Thoracic aorta (tissue), 2 donors: ENCODE results near the gene ERBB4. TPM values are rescaled to one million over a fixed set of nuclear protein-coding genes. Genes with fewer than 3 reads are reported as not detected.

Source experiments
- ATAC-seq: fragments of 150-250 bp; one replicate; pipeline ENCODE4 v1.8.0; 2017; ENCODE audit warnings: low read depth; ENCODE audit not compliant: insufficient number of reproducible peaks, low FRiP score
- DNase-seq: peaks from one replicate; pipeline ENCODE4 v3.0.0-alpha.2; 2020; ENCODE audit warnings: low spot score
- H3K27ac ChIP-seq, 2 donors: fragments of 200-600 bp; sonication (generic); 1 replicate in 1 of 2; 2 replicates in 1 of 2; pipeline ENCODE4 v1.5.1; 2016; ENCODE audit warnings: mild to moderate bottlenecking in 2 of 2, moderate library complexity in 2 of 2
- H3K27me3 ChIP-seq: fragments of 200-600 bp; sonication (generic); replicated peaks from 2 replicates; pipeline ENCODE4 v1.6.0; 2016; ENCODE audit warnings: mild to moderate bottlenecking; ENCODE audit not compliant: insufficient read depth
- H3K36me3 ChIP-seq: fragments of 200-600 bp; sonication (generic); one replicate; pipeline ENCODE4 v1.5.1; 2016
- H3K4me1 ChIP-seq, 2 donors: fragments of 200-600 bp; sonication (generic); 1 replicate in 1 of 2; 2 replicates in 1 of 2; pipeline versions ENCODE4 v1.5.1 to v1.6.0; 2016; ENCODE audit warnings: low read depth in 2 of 2, mild to moderate bottlenecking in 1 of 2; ENCODE audit not compliant: control insufficient read depth in 1 of 2
- H3K4me3 ChIP-seq: fragments of 200-600 bp; sonication (generic); 2 replicates; pipeline ENCODE4 v1.5.1; 2016; ENCODE audit warnings: mild to moderate bottlenecking
- H3K9me3 ChIP-seq: fragments of 200-600 bp; sonication (generic); 2 replicates; pipeline ENCODE4 v1.5.1; 2016
- total RNA-seq, 2 donors: library from RNA; depleted of rRNA; stranded (reverse); fragments of >200 nt; gene quantifications; one replicate each; pipeline versions ENCODE4 v1.1.0 to v1.2.3, GENCODE V29; 2016
- TF ChIP-seq, protein P1 (sequence below): fragments of 200-600 bp; sonication (generic); IDR thresholded peaks from one replicate; pipeline ENCODE4 v1.5.1; 2019; ENCODE audit warnings: antibody characterized with exemption

Gene ERBB4
- total RNA-seq, 2 donors from 2014 or later: 15.7 to 29.3 TPM

DNA sequence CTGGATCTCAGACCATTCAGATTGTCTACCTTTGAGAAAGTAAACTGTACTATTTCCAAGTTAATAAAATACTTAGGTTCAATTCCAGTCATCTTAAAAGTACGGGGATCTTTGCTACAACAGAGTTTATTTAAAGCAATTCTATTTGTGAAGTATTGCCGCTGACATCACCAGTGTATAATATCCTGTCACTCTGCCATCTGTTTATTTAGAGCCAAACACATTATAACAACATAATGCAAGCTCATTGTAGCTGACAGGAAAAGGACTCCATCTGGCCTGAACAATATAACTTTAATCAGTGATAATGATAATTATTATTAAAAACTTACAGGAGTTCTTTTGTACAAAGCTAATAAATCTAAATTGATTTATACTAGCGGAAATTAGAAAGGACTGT lies 786.8 kb downstream of the ERBB4 start:
- no peak overlapping the region for H3K4me3 ChIP-seq
- DNase-seq (no peak), ATAC-seq (no peak)
- TF ChIP-seq, protein P1, sequence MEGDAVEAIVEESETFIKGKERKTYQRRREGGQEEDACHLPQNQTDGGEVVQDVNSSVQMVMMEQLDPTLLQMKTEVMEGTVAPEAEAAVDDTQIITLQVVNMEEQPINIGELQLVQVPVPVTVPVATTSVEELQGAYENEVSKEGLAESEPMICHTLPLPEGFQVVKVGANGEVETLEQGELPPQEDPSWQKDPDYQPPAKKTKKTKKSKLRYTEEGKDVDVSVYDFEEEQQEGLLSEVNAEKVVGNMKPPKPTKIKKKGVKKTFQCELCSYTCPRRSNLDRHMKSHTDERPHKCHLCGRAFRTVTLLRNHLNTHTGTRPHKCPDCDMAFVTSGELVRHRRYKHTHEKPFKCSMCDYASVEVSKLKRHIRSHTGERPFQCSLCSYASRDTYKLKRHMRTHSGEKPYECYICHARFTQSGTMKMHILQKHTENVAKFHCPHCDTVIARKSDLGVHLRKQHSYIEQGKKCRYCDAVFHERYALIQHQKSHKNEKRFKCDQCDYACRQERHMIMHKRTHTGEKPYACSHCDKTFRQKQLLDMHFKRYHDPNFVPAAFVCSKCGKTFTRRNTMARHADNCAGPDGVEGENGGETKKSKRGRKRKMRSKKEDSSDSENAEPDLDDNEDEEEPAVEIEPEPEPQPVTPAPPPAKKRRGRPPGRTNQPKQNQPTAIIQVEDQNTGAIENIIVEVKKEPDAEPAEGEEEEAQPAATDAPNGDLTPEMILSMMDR: no peak
- no peaks in the 10 kb centered on the region for H3K36me3 ChIP-seq
- no peaks in the 10 kb centered on the region for H3K9me3 ChIP-seq
- no peak overlapping the region for H3K27ac ChIP-seq
- H3K4me1 ChIP-seq: peaks cover 0 to 3% of the 10 kb centered on the region in 2 donors
- no peaks in the 10 kb centered on the region for H3K27me3 ChIP-seq

DNA sequence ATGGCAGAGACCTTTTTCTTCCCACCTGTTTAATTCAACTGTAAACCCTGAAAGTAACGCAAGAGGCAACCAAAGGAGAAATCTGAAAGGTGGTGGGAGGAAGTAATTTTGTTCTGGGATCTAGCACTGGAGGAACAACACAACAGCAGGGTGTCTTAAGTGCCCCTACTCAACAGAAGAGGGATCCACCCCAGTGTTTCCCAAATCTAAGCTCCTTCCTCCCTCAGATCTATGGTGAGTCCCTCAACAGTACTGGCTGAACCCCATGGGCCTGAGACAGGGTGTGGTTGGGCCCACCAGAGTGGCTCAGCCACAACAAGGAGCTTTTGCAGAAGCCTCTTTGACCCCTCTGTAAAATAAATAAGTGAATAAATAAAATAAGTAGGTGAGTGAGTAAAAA lies 790.3 kb downstream of the ERBB4 start:
- TF ChIP-seq, protein P1: no peak

DNA sequence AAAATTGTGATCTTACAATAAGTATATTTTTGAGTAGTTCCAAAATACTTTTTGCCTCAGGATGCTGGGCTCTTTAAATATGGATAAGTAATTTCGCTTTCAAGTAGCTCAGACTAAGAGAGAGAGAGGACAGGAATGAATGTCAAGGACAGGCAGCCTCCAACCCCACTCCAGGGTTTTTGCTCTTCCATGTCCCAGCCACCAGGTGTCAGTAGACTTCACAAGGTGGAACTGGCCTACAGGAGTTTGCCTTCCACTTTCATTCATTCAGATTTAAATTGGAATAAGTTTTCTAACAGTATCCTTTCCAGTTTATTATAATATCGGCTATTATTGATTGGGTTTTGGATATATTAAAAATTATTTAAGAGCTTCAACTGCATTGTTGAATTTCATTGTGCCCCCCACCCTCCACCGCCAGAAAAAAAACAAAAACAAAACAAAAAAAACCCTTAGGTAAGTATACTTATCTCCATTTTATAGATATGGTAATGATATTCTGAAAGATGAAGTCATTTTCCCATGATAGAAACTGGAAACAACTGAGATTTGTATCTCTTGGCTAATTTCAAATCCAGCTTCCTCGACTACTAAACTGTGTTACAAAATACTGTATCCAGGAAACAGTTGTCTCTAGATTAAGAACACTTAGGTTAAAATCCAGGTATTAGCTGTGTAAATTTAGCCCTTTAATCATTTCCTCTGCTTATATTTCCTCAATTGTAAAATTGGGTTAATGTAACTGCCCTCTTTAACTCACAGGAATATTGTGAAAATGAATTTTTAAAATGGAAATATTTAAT lies 793.1 kb downstream of the ERBB4 start:
- H3K27me3 ChIP-seq: no peaks in the 10 kb centered on the region
- H3K9me3 ChIP-seq: no peaks in the 10 kb centered on the region
- H3K36me3 ChIP-seq: no peaks in the 10 kb centered on the region
- H3K4me1 ChIP-seq: no peaks in the 10 kb centered on the region
- DNase-seq (no peak), ATAC-seq (no peak)
- H3K27ac ChIP-seq: no peak overlapping the region
- no peak overlapping the region for H3K4me3 ChIP-seq
- TF ChIP-seq, protein P1: peak; percentile 78

More for the DNA sequence above, 790.3 kb downstream of the ERBB4 start:
- Histone ChIP-seq H3K4me3 (no peak overlapping the region), H3K9me3 (no peaks in the 10 kb centered on the region), H3K27ac (no peak overlapping the region), H3K36me3 (no peaks in the 10 kb centered on the region), H3K27me3 (no peaks in the 10 kb centered on the region), H3K4me1 (peaks cover 0 to 3% of the 10 kb centered on the region in 2 donors)
- ATAC-seq (no peak), DNase-seq (no peak)

DNA sequence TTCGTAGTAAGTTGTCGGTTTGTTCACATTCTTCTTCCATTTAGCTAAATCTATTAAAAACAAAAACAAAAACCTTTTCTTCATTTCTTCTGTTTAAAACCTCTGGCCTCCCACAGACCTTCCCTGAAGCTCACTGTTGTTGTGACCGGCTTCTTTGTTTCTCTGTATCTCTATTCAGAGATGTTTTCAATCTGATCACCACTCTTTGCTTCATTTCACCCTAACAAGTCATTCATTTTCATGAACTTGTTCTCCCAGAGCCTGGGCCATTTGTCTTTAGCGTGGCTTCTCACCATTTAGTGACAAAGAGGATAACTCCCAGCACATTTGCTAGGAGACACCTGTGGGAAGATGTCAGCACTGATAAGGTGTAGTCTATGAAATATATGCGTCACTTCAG lies 794.2 kb downstream of the ERBB4 start:
- ATAC-seq (no peak), DNase-seq (no peak)
- H3K4me1 ChIP-seq: no peaks in the 10 kb centered on the region
- H3K9me3 ChIP-seq: no peaks in the 10 kb centered on the region
- no peak overlapping the region for H3K27ac ChIP-seq
- TF ChIP-seq, protein P1: no peak
- no peaks in the 10 kb centered on the region for H3K27me3 ChIP-seq
- H3K4me3 ChIP-seq: no peak overlapping the region
- no peaks in the 10 kb centered on the region for H3K36me3 ChIP-seq

DNA sequence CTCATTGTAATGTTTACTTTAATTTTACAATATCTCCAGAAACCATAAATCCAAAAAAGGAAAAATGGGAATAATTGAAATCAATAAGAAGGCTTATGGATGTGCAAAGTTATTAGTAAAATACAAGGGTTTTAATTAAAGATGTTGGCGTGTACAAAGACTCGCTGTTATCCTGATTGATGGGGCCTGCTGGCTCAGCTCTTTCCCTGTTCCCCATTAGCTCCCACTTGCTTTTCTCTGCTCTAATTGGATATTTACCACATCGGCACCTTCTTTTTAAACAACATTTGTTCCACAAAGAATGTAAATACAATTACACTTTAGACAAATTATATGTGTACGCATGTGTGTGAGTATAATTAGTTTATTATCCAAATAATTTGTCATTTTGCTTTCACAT lies 796.6 kb downstream of the ERBB4 start:
- no peak overlapping the region for H3K4me3 ChIP-seq

More for the DNA sequence above, 796.6 kb downstream of the ERBB4 start:
- ATAC-seq: no peak
- Histone ChIP-seq H3K27me3 (no peaks in the 10 kb centered on the region), H3K9me3 (no peaks in the 10 kb centered on the region), H3K4me1 (no peaks in the 10 kb centered on the region), H3K27ac (no peak overlapping the region), H3K36me3 (no peaks in the 10 kb centered on the region)
- TF ChIP-seq, protein P1: no peak
- no peak for DNase-seq
